CD4-positive, alpha-beta T cell treated with Interleukin-10 for 1 hour (primary cell): ENCODE data around the gene SFXN5.

ENCODE experiments used
- DNase-seq: peaks from one replicate; pipeline ENCODE4 v3.0.0-alpha.2; 2020

The SFXN5 gene

DNA sequence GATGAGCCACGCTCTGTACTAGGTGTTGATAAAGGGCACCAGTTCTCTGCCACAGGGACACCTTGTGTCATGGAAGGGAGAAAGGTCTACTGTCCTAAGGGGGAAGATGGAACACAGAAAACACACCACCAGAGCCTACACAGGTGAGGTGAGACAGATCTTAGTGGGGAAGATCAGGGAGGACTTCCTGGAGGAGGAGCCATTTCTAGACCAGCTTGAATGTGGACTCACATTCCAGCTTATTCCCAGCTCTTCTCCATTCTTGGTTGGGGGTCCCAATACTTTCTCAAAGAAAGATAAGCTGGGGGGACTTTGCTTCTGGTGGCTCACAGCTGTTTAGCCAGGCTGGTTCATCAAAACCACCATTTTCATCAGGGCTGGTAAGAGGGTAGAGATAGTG lies 118.0 kb downstream of the SFXN5 start:
- no peak for DNase-seq

DNA sequence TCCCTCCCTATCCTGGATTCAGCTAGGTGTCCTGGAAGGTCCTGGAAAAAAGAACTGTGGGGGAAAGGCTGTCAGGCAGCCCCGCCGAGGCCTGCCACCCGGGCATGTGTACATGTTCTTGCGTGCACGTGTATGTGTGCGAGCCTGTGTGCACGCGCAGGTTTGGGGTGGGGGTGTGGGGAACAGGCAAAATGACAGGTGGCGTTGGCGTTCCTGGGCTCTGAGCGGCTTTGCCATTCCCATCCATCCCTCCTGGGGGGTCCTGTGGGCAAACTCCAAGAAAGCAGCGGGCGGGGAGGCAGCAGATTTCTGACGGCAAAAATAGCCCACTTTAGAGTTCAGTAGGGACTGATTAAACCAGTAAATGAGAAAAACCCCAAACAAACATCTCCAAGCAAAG lies 118.6 kb downstream of the SFXN5 start:
- no peak for DNase-seq

DNA sequence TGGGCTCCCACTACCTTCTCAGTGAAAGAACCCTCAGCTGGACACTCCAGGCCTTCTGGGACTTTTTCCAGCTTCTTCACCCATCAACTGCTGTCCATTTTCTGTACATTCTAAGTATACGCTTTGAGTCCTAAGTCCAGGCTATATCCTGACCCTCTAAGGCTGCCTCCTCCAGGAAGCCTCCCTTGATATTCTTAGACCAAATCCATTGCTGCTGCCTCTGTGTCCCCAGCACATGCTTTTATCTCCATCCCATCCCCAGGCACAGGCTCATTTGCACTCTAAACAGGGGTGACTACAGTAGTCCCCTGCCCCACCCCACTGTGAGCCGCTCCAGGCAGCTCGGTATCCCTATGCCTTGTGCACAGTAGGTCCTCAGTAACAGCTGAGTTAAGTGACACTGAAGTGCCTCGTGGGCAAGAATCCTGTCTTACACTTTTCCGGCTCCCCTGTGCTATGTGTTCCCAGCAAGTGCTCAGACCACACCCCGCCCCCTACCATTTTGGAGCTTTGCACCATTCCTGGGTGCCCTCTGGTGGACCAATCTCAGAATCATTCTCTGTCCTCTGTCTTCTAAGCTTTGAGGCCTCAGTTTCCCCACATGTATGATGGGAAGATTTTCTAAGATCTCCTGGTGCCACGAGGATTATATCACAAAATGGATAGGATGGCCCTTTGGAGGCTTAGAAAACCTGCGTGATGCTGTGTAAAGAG lies 119.2 kb downstream of the SFXN5 start:
- no peak for DNase-seq

DNA sequence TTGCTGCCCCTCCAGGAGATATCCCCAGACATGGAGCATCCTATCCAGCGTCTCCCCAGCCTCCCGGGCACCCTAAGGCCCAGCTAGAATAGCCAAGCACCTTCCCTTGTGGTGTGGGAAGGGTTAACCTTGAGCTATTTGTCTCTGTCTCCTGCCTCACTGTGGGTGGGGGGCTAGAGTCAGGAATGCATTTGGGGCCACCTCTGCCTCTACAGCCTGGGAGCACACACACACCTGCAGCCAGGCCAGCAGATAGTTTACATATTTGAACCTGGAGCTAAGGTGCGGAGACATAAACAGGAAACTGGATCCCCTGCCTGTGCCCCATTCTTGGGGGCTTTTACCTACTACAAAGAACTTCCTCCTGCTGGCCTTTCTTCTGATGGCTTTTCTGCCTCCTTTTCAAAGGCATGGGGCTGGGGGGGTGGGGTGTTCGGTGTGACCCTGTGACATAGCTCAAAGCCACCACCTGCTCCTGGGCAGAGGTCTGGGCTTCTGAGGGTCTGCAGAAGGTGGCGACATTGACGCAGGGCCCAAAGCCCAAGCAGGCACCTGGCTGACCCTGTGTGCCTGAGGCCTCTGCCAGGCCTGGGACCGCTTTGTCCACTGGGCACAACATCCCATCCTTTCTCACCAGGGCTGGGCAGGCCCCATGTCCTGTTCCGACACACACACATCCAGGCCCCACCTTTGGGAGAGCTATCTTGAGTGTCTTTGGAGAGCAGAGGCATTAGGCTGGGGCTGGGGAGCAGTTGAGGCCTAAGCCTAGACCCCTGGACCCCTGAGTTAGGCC lies 120.0 kb downstream of the SFXN5 start:
- DNase-seq = no peak

DNA sequence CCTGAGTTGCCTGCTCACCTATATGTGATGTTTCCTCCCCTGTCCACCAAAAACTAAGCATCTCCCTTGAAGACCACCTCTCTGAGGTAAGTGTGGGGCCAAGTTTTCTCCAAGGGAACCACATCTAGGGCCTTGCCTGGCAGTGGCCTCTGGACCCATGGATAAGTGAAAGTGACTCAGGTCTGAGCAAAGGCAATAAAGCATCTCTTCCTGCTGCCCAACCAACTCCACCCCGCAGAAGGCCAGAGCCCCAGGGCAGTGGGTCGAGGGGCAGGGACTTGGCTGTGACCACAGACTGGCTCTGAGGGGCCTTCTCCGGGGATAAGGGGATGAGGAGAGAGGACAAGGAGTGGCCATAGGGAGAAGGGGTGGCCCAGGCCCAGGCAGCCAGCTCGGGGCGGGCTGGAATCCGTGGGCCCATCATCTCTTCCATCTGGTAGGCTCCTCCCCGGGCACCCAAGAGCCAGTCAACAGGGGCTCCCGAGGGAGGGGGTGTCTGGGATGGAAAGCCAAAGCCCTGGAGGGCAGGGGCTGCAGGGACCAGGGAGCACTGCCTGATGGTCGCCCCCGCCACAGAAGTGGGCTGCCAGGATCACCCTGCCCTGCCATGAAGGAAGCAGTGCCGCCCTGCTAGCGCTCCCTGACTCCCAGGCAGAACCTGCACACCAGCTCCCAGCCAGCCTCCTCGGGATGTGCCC lies 120.8 kb downstream of the SFXN5 start:
- DNase-seq = no peak

DNA sequence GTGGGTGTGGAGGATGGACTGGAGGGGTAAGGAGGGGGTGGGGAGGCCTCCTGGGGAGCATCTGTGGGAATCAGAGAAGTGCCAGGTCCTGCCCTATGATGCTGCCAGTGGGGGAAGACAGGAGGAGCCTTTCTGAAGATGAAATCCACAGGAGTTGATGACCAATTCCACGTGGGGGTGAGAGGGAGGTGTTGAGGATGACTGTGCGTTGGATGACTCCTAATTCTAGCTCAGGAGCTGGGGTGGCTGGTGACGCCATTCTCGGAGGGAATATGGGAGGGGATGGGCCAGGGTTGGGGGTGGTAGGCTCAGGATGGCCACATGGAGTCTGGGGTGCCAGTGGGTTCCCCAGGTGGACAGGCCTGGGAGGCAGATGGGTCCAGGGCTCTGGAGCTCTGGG lies 121.9 kb downstream of the SFXN5 start:
- no peak for DNase-seq

DNA sequence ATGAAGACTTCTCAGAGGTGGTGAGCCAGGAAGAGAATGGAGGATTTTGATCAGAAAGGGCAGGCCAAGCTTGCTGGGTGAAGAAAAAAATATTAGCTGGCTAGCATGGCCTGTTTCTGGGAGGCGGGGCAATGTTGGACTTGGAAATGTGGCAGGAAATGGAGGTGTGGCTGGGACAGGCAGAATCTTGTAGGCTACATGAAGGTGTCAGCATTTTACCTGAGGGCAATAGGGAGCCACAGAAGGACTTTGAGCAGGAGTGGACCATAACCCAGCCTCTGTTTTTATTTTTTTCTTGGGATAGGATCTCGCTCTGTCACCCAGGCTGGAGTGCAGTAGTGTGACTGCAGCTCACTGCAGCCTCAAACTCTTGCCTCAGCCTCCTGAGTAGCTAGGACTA lies 122.5 kb downstream of the SFXN5 start:
- no peak for DNase-seq

DNA sequence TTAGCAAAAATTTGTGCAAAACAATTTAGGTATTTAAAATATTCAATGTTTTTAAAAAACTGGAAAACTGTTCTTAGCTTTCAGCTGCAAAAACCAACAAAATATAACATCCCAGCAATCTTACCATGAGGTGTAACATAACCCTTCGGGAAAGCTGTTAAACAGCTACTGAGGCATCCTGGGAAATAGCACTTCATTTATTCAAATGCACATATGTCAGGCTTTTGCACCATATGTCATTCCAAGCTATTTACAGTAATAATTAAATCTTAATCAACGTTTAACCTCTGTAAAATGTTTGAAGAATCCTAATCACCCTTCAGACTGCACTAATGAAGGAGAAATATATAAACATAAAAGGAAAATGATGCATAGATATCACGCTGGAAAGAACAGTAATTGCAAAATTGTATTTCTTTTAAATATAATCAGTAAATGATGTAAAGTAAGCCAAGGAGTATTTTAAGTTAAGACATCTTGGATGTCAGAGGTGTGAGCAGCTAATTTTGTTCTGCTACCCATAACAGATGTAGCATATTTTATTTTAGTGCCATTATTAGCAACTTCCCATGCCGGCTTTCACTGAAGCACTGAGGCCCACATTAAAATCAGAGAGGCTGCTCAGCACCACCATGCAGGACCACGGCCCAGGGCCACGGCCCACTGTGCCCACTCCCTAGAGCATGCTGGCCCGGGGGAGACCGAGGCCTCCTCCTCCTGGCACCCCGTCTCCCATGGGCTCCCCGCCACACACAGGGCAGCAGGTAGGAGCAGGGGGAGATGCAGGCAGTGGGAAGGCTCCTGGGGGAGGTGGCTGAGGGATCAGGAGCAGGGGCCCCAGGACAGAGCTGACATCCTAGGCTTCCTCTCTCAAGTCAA lies 123.3 kb downstream of the SFXN5 start:
- DNase-seq = no peak

DNA sequence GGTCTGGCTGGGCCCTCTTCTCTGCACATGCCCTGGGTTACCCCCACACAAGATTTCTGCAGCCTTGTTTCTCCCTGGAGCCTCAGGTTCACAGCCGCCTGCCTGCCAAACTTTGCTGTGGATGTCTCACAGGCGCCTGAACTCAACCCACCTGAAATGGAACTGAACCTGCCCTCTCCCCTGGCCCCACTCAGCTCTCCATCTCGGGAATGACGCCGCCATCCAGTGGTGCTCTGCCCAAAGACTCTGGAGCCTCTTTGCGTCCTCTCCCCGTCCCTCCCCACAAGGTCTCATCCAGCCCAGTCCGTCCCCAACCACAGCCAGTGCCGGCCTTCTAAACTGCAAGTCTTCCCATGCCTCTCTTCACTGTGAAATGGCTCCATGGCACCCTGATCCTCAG lies 125.0 kb downstream of the SFXN5 start:
- no peak for DNase-seq

DNA sequence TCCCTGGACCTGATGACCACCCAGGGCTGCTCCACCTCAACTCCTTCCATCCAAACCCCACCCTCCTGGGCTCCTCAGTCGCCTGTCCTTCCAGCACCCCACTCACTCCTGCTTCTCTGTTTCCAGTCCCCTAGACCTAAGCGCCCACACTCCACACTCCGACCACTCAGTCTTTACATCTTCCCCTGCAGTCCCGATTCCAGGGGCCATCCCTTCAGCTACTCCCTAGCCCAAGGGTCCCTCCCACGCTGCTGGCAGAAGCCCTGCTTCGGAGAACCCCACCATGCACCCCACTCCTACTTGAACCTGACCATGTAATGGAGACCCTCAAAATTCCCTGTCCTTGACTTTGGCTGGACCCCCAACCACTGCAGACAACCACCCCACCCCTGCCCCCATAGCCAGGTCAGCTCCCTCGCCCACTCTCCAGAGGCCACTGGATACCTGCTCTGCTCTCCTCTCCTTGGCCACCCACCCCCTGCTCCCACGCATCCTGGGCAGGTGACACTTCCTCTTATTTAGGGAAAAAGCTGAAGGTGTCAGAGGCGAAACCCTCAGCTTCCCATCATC lies 126.0 kb downstream of the SFXN5 start:
- DNase-seq = no peak

DNA sequence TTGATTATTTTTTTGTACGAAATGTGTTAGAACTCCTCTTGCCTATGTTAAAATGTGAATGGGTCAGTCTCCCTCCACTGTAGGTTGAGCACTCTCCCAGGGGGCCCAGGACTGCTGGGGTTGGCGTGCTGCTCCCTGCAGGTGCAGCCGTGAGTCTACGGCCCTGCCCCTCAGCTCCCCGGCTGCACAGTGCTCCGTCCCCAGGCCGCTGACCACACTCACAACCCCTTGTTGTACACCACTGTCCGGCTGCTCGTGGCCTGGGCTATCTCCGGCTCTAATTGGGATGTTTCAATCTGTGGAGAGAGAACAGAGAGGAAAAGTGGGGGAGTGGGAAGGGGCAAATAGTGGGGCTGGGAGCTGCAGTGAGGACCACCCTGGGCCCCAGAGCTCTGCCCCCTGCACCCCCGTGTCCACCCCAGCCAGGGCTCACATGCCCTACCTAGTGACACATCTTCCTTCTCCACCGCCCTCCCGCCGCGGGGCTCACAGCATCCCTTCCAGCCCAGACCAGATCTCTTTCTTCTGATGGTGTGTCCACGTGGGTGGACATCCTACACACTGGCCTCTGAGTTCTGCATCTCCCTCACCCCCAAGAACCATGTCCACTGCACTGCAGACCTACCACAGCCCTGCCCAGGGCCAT lies 126.6 kb downstream of the SFXN5 start:
- no peak for DNase-seq

DNA sequence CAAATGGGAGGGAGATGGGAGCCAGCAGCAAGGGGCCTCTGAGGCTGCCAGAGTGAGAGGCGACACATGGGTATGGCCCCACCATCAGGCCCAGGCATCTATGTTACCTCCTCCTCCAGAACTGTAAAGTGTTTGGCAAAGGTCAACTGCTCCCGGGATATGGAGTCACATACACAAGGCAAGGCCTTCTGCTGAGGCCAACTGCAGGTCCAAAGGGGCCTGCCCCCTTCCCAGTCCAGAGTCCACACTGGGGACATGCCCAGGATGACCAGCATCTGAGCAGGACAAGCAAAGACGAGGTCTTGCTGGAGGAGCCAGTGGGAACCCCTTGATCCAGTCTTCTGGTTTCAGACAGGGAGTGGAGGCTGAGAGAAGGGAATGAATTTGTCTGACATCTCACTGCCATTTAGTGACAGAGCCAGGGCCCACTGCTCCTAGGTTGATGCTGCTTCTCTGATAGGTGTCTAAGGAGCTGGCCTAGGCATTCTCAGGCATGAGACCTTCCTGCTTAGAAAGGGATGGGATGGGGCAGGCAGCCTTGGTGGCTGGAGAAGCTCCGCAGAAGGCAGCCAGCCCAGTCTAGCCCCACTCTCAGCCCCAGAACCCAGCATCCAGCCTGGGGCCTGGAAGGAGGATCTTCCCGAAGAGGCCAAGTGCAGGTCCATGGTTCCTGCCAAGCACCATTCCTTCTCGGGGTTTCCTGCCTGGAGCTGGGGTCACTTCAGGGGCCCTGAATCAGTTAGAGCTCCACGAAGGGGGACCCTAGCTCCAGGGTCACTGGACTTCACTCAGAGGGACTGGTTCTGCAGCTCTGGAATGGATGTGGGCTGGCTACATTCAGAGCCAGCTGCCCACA lies 127.7 kb downstream of the SFXN5 start:
- DNase-seq = no peak

DNA sequence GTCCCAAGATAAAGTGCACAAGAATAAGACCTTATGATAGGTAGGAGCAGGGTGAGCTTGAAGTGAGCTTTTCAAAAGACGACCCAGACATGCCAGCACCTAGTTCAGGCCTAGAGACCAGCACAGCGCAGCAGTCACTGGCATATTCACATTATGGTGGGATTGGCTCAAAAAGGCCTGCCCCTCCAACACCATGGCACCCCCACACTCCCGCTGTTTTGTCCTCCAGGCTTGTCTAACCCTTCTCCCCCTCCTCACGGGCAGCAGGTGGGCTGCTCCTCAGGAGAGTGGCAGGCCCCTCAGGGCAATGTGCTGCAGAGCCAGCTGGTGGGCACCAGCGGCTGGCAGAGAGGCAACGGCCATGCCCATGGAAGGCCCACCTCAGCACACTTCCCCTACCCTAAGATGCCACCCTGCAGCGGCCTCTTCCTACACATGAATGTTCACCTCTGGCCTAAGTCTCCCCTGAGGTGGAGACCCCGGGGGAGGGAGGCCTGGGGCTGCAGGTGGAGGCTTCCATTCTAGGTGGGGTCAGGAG lies 128.6 kb downstream of the SFXN5 start:
- no peak for DNase-seq

DNA sequence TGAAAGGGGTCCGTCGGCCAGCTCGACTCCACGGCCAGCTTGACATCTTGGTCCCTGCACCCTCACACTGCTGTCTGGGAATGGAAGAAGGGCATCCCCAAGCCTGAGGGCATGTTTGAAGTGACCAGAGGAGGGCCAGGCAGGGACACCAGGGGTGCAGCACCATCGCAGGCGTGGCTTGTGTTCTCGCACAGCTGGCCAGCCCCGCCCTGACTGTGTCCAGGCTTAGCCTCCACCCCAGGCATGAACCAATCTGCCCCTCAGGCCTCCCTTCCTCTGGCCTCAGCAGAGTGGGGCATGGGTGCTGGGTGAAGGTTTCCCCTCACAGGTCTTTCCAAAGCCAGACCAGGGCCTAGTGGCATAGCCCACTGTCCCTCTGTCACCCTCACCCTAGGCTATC lies 129.2 kb downstream of the SFXN5 start:
- DNase-seq = no peak

DNA sequence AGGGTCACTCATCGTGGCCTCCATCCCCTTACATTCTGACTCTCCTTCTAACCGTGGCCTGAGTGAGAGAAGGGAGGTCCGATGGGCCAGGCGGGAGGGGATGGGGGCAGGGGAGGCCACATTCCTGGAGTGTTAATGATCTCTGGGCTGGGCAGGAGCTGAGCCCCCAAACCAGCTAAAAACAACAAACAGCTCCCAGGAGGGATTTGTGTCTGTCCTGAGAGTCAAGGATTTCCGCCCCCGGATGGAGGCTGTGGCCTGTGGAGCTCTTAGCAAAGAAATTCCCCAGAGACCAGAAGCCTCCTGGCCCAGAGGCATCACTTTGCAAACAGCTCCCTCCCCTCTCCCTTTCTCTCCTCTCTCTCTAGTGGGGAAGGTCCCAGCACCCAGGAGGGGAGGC lies 130.7 kb downstream of the SFXN5 start:
- no peak for DNase-seq

DNA sequence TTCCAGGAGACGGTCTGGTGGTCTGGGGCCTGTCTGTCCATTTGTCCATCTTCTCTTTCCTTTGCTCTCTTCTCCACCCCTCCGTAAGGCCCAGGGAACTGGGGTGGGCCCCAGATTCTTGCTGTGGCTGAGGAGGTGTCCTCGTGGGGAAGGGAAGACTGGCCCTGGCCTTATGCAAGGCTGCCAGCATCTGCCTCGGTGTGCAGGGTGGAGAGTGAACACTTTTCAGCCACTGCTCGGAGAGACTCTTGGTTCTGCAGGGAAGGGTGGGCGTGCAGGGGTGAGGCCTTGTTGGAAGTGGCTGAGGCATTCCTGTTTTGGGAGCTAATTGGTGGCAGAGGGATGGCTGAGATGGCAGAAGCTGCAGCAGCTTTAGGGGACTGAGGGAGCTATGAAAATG lies 131.2 kb downstream of the SFXN5 start:
- DNase-seq = no peak

DNA sequence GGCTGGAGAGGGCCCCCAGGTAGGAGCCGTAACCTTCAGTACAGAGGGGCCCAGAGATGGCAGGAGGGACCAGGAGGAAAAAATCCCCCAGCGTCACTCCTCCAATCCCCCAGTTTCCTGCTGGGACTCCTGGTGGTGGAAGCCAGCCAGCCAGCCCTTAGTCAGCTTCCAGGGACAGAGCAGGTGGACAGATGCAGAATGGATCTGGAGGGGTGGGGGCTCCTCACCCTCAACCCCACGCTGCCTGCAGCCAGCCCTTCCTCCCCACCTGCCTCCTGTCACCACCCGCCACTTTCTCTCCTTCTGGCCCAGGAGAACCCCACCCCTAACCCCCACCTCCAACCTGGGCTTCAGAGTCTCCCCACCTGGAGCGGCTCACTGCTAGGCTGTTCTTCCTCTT lies 133.1 kb downstream of the SFXN5 start:
- DNase-seq = no peak

DNA sequence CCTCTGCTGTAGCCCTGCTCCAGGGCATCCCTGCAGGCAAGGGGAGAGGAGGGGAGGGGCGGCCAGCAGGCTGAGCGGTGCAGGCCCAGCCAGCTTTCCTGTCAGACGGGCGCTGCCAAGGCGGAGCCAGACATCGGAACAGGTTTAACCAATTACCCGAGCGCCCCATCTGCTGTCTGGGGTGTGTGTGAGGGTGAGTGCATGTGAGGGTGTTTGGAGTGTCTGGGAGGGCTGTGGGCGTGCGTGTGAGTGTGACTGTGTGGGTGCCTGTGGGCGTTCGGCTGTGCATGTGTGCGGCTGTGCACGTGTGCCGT lies 134.2 kb downstream of the SFXN5 start:
- DNase-seq = no peak

DNA sequence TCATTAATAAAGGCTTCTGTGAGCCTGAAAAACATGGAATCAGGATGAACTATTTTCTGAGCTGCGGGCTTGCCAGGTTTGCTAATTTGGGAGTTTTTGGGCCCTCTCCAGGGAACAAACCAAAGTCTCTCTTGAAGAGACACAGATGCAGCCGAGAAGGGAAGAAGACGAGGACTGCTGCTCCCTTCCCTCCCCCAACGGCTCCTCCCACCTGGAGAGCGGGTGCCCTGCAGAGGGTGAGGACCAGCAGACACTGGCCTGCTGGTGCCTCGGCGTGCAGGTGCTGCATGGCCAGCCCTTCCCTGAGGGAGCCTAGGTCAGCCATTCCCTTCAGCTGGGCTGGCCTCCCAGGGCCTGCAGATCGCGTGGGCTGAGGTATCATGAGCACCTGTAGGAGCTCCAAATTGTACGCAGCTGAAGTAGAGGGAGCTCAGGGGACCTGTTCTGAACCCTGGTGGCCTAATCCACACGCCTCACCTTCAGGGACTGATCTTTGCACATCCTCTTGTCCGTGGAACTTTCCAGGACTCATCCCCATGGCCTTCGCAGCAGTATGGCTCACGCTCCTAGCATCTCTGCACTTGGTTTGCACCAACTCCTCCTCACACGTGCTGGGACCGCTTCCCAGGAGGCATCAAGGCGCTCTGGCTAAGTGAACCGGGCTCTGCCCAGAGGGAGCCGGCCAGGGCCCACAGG lies 134.7 kb downstream of the SFXN5 start:
- no peak for DNase-seq

DNA sequence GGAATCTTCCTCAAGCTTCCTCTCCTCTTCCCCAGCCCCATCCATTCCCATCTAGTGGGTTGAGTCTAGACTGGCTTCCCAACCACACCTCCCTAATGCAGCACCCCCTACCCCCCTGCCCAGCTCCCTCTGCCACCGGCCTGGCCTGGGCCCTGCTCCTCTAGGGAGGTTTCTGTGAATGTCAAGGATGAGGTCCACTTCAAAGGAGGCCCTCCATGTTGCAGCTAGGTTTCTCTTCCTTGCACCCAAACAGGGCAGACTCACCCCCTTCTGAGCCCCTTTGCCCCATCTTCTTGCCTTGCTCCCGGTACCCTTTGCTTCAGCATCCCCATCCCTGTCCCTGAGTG lies 135.9 kb downstream of the SFXN5 start:
- no peak for DNase-seq
